ENCODE results near the gene TAF1B. TPM values are rescaled to one million over a fixed set of nuclear protein-coding genes. Genes with fewer than 3 reads are reported as not detected.
"Not testable (repeated sequence)": the region's sequence is repeated elsewhere in the genome, so short reads cannot be mapped to it uniquely, and the experiment has no call there.

The TAF1B gene
- polyA plus RNA-seq, 6 donors from 2014 or later = 3.4 to 16.5 (median 7.7) TPM

DNA sequence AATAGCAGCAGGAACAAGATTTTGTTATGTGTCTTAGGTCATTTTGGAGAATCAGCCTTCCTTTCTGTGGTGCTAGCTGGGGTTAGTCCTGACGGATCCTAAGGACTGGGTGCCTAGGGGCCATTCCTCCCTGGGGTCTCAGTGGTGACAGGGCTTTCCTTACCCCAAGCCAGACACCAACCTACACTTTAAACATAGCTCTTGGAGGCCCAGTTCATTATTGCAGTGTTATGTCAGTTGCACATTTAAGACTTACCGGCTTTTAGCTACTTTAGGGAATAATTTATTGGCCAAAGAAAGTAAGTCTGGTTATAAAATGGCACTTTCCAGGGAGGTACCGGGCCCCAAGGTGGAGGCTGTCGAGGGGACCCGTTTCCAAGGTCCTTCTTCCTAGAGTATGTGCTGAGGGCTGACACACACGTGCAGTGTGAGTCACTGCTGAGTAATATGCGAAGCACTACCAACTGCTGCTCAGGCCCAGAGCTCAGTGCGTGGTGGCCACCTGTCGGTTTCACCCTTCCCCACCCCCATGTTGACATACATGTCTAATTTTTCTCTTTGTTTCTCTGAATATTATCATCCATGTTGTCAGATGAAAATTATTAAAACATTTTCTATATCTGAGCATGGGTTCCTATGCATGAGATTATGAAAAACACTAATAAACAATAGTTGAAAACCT lies 71.3 kb downstream of the TAF1B start:
- Mint-ChIP-seq H3K27ac (no peak overlapping the region), H3K36me3 (peaks cover 14 to 23% of the 10 kb centered on the region in 2 donors)
- ATAC-seq (ENCODE audit: low read depth in 2 of 2) = no peak

GRCh38 chr2:9918275-9918674 lies 75.0 kb downstream of the TAF1B start:
- Mint-ChIP-seq H3K36me3 (peaks cover 5 to 8% of the 10 kb centered on the region in 2 donors), H3K27ac (no peak overlapping the region), H3K27me3 (no peaks in the 10 kb centered on the region), H3K9me3 (no peaks in the 10 kb centered on the region), H3K4me3 (no peak overlapping the region), H3K4me1 (no peaks in the 10 kb centered on the region)
- no peak for DNase-seq
- ATAC-seq (ENCODE audit: low read depth in 2 of 2) = no peak

More for the DNA sequence above, 71.3 kb downstream of the TAF1B start:
- Mint-ChIP-seq H3K4me1 (no peaks in the 10 kb centered on the region), H3K27me3 (no peaks in the 10 kb centered on the region), H3K4me3 (no peak overlapping the region), H3K9me3 (no peaks in the 10 kb centered on the region)
- no peak for DNase-seq

DNA sequence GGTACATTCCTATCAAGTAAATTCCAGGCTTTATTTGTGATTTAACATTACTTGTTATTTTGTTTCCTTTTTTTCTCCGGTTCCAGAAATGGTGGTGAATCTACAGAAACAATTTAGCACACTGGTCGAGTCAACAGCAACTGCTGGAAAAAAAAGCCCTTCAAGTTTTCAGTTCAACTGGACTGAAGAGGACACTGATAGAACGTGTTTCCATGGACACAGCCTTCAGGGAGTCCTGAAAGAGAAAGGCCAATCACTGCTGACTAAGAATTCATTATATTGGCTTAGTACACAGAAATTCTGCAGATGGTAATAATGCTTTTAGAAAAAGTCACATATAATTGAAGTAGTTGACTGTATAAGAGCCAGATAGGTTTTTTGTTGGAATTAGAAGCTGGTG lies 76.2 kb downstream of the TAF1B start:
- Mint-ChIP-seq H3K4me1 (no peaks in the 10 kb centered on the region), H3K9me3 (no peaks in the 10 kb centered on the region), H3K27ac (no peak overlapping the region), H3K36me3 (peaks cover 0 to 4% of the 10 kb centered on the region in 2 donors), H3K27me3 (no peaks in the 10 kb centered on the region), H3K4me3 (no peak overlapping the region)
- ATAC-seq (ENCODE audit: low read depth in 2 of 2) (no peak), DNase-seq (no peak)

DNA sequence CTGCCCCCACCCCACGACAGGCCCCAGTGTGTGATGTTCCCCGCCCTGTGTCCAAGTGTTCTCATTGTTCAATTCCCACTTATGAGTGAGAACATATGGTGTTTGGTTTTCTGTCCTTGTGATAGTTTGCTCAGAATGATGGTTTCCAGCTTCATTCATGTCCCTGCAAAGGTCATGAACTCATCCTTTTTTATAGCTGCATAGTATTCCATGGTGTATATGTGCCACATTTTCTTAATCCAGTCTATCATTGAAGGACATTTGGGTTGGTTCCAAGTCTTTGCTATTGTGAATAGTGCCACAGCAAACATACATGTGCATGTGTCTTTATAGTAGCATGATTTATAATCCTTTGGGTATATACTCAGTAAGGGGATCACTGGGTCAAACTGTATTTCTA lies 83.7 kb downstream of the TAF1B start:
- DNase-seq; H3K4me3 Mint-ChIP-seq; ATAC-seq (ENCODE audit: low read depth in 2 of 2); H3K4me1 Mint-ChIP-seq; H3K9me3 Mint-ChIP-seq; H3K27me3 Mint-ChIP-seq: not testable (repeated sequence)
- peak overlapping the region in 1 of 6 donors; percentile 16 for H3K27ac Mint-ChIP-seq
- peaks cover 21 to 23% of the 10 kb centered on the region in 2 donors for H3K36me3 Mint-ChIP-seq

DNA sequence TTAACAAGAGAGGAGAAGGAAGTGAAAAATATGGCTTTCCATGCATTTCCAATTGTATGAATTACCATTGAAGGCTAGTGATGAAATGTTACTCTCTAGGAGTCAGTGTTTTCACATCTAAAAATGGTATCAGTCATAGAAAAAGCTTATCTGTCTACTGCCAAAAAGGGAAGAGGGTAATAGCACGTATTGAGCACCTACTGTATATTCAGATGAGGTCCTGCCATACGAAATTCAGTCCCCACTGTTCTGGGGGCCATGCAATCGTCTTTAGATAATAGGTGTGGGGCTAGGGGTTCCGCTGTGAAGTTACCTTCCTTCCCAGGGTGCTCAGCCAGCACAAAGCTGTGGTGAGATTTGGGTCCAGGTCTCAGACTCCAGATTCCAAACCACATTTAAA lies 94.0 kb downstream of the TAF1B start:
- Mint-ChIP-seq H3K36me3 (peaks cover 0 to 11% of the 10 kb centered on the region in 2 donors), H3K9me3 (no peaks in the 10 kb centered on the region), H3K4me1 (peaks cover 0 to 3% (median 0%) of the 10 kb centered on the region in 3 donors), H3K27ac (no peak overlapping the region), H3K27me3 (peaks cover 0 to 6% (median 0%) of the 10 kb centered on the region in 3 donors), H3K4me3 (no peak overlapping the region)
- no peak for ATAC-seq (ENCODE audit: low read depth in 2 of 2)
- DNase-seq = no peak

DNA sequence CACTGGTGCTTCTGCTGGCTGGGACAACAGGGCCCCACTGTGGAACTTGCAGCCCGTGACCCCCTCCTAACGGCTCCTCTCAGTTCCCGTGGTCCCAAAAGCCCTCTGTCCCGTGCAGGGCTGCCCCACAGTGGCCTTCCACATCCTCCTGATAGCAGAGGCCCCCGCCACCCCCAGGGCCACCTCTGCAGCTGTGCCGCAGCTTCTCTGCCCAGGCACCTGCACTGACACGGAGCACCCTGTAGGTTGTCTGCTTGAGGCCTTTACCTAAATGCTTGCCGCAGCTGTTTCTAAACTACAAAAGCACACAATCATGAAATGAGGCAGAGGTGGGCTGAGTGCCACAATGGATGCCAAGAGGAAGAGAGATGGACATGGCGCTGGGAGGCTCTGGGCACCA lies 94.7 kb downstream of the TAF1B start:
- ATAC-seq (ENCODE audit: low read depth in 2 of 2) = no peak
- H3K36me3 Mint-ChIP-seq = peaks cover 0 to 10% of the 10 kb centered on the region in 2 donors

DNA sequence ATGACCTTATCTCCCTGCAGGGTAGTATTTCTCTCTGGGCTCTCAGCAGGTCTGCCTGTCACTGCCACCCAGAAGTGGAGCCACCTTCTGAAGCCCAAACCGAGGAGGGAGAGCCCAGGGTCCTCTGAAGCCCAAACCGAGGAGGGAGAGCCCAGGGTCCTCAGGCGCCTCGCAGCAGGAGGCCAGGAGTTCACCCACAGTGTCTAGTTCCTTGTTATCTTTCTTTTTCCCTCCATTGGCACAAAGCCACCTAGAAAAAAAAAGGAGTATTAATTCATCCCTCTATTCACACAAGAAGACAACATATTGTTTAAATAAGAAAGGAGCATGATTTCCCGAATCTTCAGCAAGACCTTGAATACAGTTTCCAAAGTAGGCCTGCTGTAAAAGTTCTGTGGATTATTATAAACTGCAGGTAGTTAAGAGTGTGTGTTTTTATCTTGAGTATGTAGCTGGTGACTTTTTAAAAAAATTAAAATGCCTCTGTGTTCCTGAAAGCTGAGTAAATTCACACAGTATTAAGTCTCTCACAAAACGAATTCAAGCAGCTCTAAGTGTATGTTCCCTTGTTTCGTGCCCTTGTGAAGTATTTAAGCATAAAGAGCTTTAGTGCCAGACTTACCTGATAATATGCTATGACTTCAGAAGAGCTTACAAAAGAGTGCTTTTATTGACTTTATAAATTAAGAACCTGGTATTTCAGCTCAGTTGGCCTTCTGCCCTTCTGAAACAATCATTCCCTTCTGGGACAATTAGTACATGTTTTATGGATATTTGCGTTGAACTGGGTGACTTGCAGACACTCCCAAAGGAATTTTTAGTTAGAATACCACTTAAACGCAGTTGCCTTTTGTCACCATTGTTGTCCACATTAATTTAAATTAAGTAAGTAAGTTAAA lies 96.6 kb downstream of the TAF1B start:
- H3K4me1 Mint-ChIP-seq = peaks cover 0 to 3% (median 0%) of the 10 kb centered on the region in 3 donors
- H3K9me3 Mint-ChIP-seq = no peaks in the 10 kb centered on the region
- ATAC-seq (ENCODE audit: low read depth in 2 of 2) (no peak), DNase-seq (no peak)
- no peak overlapping the region for H3K27ac Mint-ChIP-seq
- peaks cover 3 to 14% (median 5%) of the 10 kb centered on the region in 3 donors for H3K27me3 Mint-ChIP-seq
- no peak overlapping the region for H3K4me3 Mint-ChIP-seq
- H3K36me3 Mint-ChIP-seq = no peaks in the 10 kb centered on the region

More for the DNA sequence above, 94.7 kb downstream of the TAF1B start:
- Mint-ChIP-seq H3K9me3 (no peaks in the 10 kb centered on the region), H3K4me3 (no peak overlapping the region), H3K4me1 (peaks cover 0 to 3% (median 0%) of the 10 kb centered on the region in 3 donors), H3K27ac (no peak overlapping the region), H3K27me3 (peaks cover 0 to 7% (median 3%) of the 10 kb centered on the region in 3 donors)
- DNase-seq = no peak

- DNase-seq = no peak
- Mint-ChIP-seq H3K4me1 (no peaks in the 10 kb centered on the region), H3K27me3 (peaks cover 9 to 26% (median 18%) of the 10 kb centered on the region in 3 donors), H3K36me3 (no peaks in the 10 kb centered on the region), H3K9me3 (no peaks in the 10 kb centered on the region), H3K4me3 (no peak overlapping the region), H3K27ac (no peak overlapping the region)
- ATAC-seq (ENCODE audit: low read depth in 2 of 2) = no peak
Observed at GRCh38 chr2:9941196-9941995, 98.1 kb downstream of the TAF1B start.

DNA sequence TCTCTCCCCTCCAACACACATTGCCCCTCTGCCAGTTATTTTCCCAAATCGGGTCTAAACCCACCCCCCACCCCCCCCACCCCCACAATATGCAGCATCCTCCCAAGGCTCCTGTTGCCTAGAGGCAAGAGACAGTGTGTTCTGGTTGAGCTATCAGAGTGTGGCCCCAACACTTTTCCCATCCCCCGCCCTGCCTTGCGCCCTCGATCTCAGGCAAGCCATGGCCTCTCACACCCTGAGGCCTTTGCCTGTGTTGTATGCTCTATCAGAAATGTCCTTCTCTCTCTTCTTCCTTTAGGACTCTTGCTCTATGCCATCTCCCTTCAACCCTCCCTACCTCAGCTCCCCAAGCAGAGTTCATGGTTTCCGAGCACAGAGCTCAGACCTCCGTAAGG lies 98.7 kb downstream of the TAF1B start:
- H3K36me3 Mint-ChIP-seq = no peaks in the 10 kb centered on the region
- peak overlapping the region in 1 of 6 donors; percentile 58 for H3K27ac Mint-ChIP-seq
- no peaks in the 10 kb centered on the region for H3K4me1 Mint-ChIP-seq
- no peak for DNase-seq
- H3K9me3 Mint-ChIP-seq = no peaks in the 10 kb centered on the region
- no peak overlapping the region for H3K4me3 Mint-ChIP-seq
- no peak for ATAC-seq (ENCODE audit: low read depth in 2 of 2)
- H3K27me3 Mint-ChIP-seq = peaks cover 9 to 29% (median 21%) of the 10 kb centered on the region in 3 donors

GRCh38 chr2:9944330-9944758 lies 101.1 kb downstream of the TAF1B start:
- Mint-ChIP-seq H3K27ac (no peak overlapping the region), H3K4me1 (no peaks in the 10 kb centered on the region), H3K9me3 (no peaks in the 10 kb centered on the region), H3K27me3 (peaks cover 22 to 44% (median 29%) of the 10 kb centered on the region in 3 donors), H3K36me3 (no peaks in the 10 kb centered on the region), H3K4me3 (no peak overlapping the region)
- ATAC-seq (ENCODE audit: low read depth in 2 of 2) = no peak
- no peak for DNase-seq

- ATAC-seq (ENCODE audit: low read depth in 2 of 2) (no peak), DNase-seq (no peak)
- H3K9me3 Mint-ChIP-seq = no peaks in the 10 kb centered on the region
- H3K36me3 Mint-ChIP-seq = no peaks in the 10 kb centered on the region
- peak overlapping the region in 1 of 6 donors; percentile 49 for H3K27ac Mint-ChIP-seq
- H3K27me3 Mint-ChIP-seq = peaks cover 29 to 55% (median 41%) of the 10 kb centered on the region in 3 donors
- peaks cover 3 to 6% (median 4%) of the 10 kb centered on the region in 3 donors for H3K4me1 Mint-ChIP-seq
- no peak overlapping the region for H3K4me3 Mint-ChIP-seq
Observed at GRCh38 chr2:9945596-9945995, 102.3 kb downstream of the TAF1B start.

GRCh38 chr2:9946076-9946475 lies 102.8 kb downstream of the TAF1B start:
- H3K9me3 Mint-ChIP-seq = no peaks in the 10 kb centered on the region
- no peak for ATAC-seq (ENCODE audit: low read depth in 2 of 2)
- no peak overlapping the region for H3K4me3 Mint-ChIP-seq
- H3K27me3 Mint-ChIP-seq = peaks cover 29 to 56% (median 43%) of the 10 kb centered on the region in 3 donors
- peak overlapping the region in 1 of 6 donors; percentile 49 for H3K27ac Mint-ChIP-seq
- H3K4me1 Mint-ChIP-seq = peaks cover 5 to 7% (median 6%) of the 10 kb centered on the region in 3 donors
- H3K36me3 Mint-ChIP-seq = no peaks in the 10 kb centered on the region
- DNase-seq = no peak

GRCh38 chr2:9946818-9947217 lies 103.5 kb downstream of the TAF1B start:
- peak overlapping the region in 1 of 8 donors; percentile 48 for H3K4me3 Mint-ChIP-seq
- no peaks in the 10 kb centered on the region for H3K9me3 Mint-ChIP-seq
- no peak overlapping the region for H3K27ac Mint-ChIP-seq
- H3K36me3 Mint-ChIP-seq = no peaks in the 10 kb centered on the region
- peaks cover 5 to 7% (median 6%) of the 10 kb centered on the region in 3 donors for H3K4me1 Mint-ChIP-seq
- ATAC-seq (ENCODE audit: low read depth in 2 of 2) (no peak), DNase-seq (no peak)
- peaks cover 29 to 54% (median 43%) of the 10 kb centered on the region in 3 donors for H3K27me3 Mint-ChIP-seq

All from naive B cell (primary cell).